Ectodermal cell (in vitro differentiated cells): Measurements from ENCODE around the gene DLGAP3.

Experiments
- H3K27ac ChIP-seq: 2 replicates; pipeline ENCODE4 v1.7.0; 2013; ENCODE audit warnings: mild to moderate bottlenecking, low read depth, low read length; ENCODE audit not compliant: insufficient read depth, poor library complexity, severe bottlenecking
- H3K27me3 ChIP-seq: 2 replicates; pipeline ENCODE4 v1.7.0; 2013; ENCODE audit warnings: mild to moderate bottlenecking, low read length; ENCODE audit not compliant: insufficient read depth, control insufficient read depth, poor library complexity, severe bottlenecking
- H3K36me3 ChIP-seq: one replicate; pipeline ENCODE4 v1.7.0; 2013; ENCODE audit warnings: low read length; ENCODE audit not compliant: control insufficient read depth, insufficient read depth
- H3K4me1 ChIP-seq: one replicate; pipeline ENCODE4 v1.7.0; 2013; ENCODE audit warnings: low read length; ENCODE audit not compliant: control insufficient read depth, insufficient read depth
- H3K4me3 ChIP-seq: 2 replicates; pipeline ENCODE4 v1.7.0; 2013; ENCODE audit warnings: low read depth, low read length, control low read depth; ENCODE audit not compliant: insufficient read depth
- H3K9me3 ChIP-seq: 2 replicates; pipeline ENCODE4 v1.7.0; 2013; ENCODE audit warnings: mild to moderate bottlenecking, low read length, moderate library complexity; ENCODE audit not compliant: control insufficient read depth
- WGBS, 2 experiments: methylation state at CpG; one replicate each; pipeline ENCODE4 v1.1.7; 2013; ENCODE audit warnings: missing lambda C conversion rate in 2 of 2; 5-methylcytosine and 5-hydroxymethylcytosine counted together

Gene DLGAP3

GRCh38 chr1:34929853-34930701 lies 627 bp upstream of the DLGAP3 start:
- Histone ChIP-seq H3K9me3 (no peaks in the 10 kb centered on the region), H3K36me3 (no peaks in the 10 kb centered on the region), H3K4me1 (peaks cover 7% of the 10 kb centered on the region), H3K4me3 (peak overlapping the region; percentile 52), H3K27ac (no peak overlapping the region), H3K27me3 (peaks cover 66% of the 10 kb centered on the region)
- WGBS, 2 experiments, result 0 to 1% methylated on average over 60 to 61 of the region's 61 CpGs

- peaks cover 75% of the 10 kb centered on the region for H3K27me3 ChIP-seq
Measured at GRCh38 chr1:34928699-34929496, 552 bp downstream of the DLGAP3 start.

GRCh38 chr1:34928066-34928696 lies 1.3 kb downstream of the DLGAP3 start:
- Histone ChIP-seq H3K27me3 (peaks cover 79% of the 10 kb centered on the region), H3K36me3 (no peaks in the 10 kb centered on the region), H3K4me1 (peaks cover 7% of the 10 kb centered on the region), H3K9me3 (no peaks in the 10 kb centered on the region), H3K4me3 (peak overlapping the region; percentile 52), H3K27ac (no peak overlapping the region)
- whole genome bisulfite sequencing, 2 experiments, result 38 to 42% methylated on average over 9 of the region's 9 CpGs

More at GRCh38 chr1:34928699-34929496, 552 bp downstream of the DLGAP3 start:
- Histone ChIP-seq H3K27ac (no peak overlapping the region), H3K4me1 (peaks cover 7% of the 10 kb centered on the region), H3K9me3 (no peaks in the 10 kb centered on the region), H3K4me3 (peak overlapping the region; percentile 52), H3K36me3 (no peaks in the 10 kb centered on the region)
- WGBS, 2 experiments, result 10% methylated on average over 66 of the region's 66 CpGs

GRCh38 chr1:34927316-34927715 lies 2.1 kb downstream of the DLGAP3 start:
- Histone ChIP-seq H3K27ac (no peak overlapping the region), H3K9me3 (no peaks in the 10 kb centered on the region), H3K4me3 (no peak overlapping the region), H3K4me1 (peaks cover 7% of the 10 kb centered on the region), H3K27me3 (peaks cover 79% of the 10 kb centered on the region), H3K36me3 (no peaks in the 10 kb centered on the region)
- WGBS, 2 experiments, result 79 to 83% methylated on average over 8 of the region's 8 CpGs

- Histone ChIP-seq H3K27me3 (peaks cover 79% of the 10 kb centered on the region), H3K27ac (no peak overlapping the region), H3K36me3 (no peaks in the 10 kb centered on the region), H3K4me1 (peaks cover 7% of the 10 kb centered on the region), H3K4me3 (no peak overlapping the region), H3K9me3 (no peaks in the 10 kb centered on the region)
- 37 to 40% methylated on average over 5 of the region's 5 CpGs for WGBS, 2 experiments
Measured at GRCh38 chr1:34926894-34927293, 2.6 kb downstream of the DLGAP3 start.

- Histone ChIP-seq H3K27ac (no peak overlapping the region), H3K9me3 (no peaks in the 10 kb centered on the region), H3K4me1 (peaks cover 7% of the 10 kb centered on the region), H3K4me3 (no peak overlapping the region), H3K27me3 (peaks cover 71% of the 10 kb centered on the region), H3K36me3 (no peaks in the 10 kb centered on the region)
- WGBS, 2 experiments, result 78 to 80% methylated on average over 6 of the region's 6 CpGs
Measured at GRCh38 chr1:34926156-34926555, 3.3 kb downstream of the DLGAP3 start.

GRCh38 chr1:34925730-34926129 lies 3.7 kb downstream of the DLGAP3 start:
- no peaks in the 10 kb centered on the region for H3K36me3 ChIP-seq
- 82 to 86% methylated on average over 2 of the region's 2 CpGs for WGBS, 2 experiments
- no peak overlapping the region for H3K27ac ChIP-seq
- peaks cover 67% of the 10 kb centered on the region for H3K27me3 ChIP-seq
- peaks cover 7% of the 10 kb centered on the region for H3K4me1 ChIP-seq
- no peaks in the 10 kb centered on the region for H3K9me3 ChIP-seq
- no peak overlapping the region for H3K4me3 ChIP-seq

- H3K27ac ChIP-seq, result no peak overlapping the region
- no peak overlapping the region for H3K4me3 ChIP-seq
- no peaks in the 10 kb centered on the region for H3K36me3 ChIP-seq
- peaks cover 7% of the 10 kb centered on the region for H3K4me1 ChIP-seq
- peaks cover 60% of the 10 kb centered on the region for H3K27me3 ChIP-seq
- 3 to 4% methylated on average over 15 of the region's 16 CpGs for WGBS, 2 experiments
- H3K9me3 ChIP-seq, result no peaks in the 10 kb centered on the region
Measured at GRCh38 chr1:34924759-34925555, 4.5 kb downstream of the DLGAP3 start.

- H3K9me3 ChIP-seq, result no peaks in the 10 kb centered on the region
- no peak overlapping the region for H3K27ac ChIP-seq
- peaks cover 47% of the 10 kb centered on the region for H3K27me3 ChIP-seq
- no peaks in the 10 kb centered on the region for H3K36me3 ChIP-seq
- H3K4me3 ChIP-seq, result no peak overlapping the region
- peaks cover 11% of the 10 kb centered on the region for H3K4me1 ChIP-seq
Measured at GRCh38 chr1:34923490-34923889, 6.0 kb downstream of the DLGAP3 start.
